K562 (cell line): Measurements from ENCODE around the gene RBM19. TPM values are rescaled to one million over a fixed set of nuclear protein-coding genes. Genes with fewer than 3 reads are reported as not detected.

Experiments used
- ATAC-seq: fragments of 200-7000 bp; cut with Tn5 transposase; 3 replicates; pipeline ENCODE4 v1.9.1; 2020; ENCODE audit warnings: moderate library complexity
- BruUV-seq: library from RNA; stranded (reverse); fragments of 400-500 nt; replicated peaks from 2 replicates; lab custom pipeline; 2021; lab: Mats Ljungman, UMichigan
- CTCF ChIA-PET: fragments of 300-600 bp; formaldehyde crosslinking; extraction: SDS; loops from one replicate; lab custom pipeline; 2021; ENCODE audit warnings: low intra/inter-chr PET ratio; lab: Yijun Ruan, JAX
- POLR2A ChIA-PET: fragments of 300-600, 350-650 bp; sonication (Branson Sonifier 250); formaldehyde crosslinking; extraction: SDS; loops from one replicate; lab custom pipeline; 2021; ENCODE audit warnings: antibody characterized with exemption, inconsistent platforms; lab: Yijun Ruan, JAX
- DNase-seq, 4 experiments: peaks; one replicate each; pipeline versions ENCODE4 v3.0.0 to v3.0.0-alpha.2; 2011 to 2018; ENCODE audit warnings: low spot score in 3 of 4, mixed read lengths in 3 of 4; ENCODE audit errors: extremely low read depth in 1 of 4
- FAIRE-seq: peaks from 2 replicates; lab custom pipeline; 2011; peaks lifted over from hg19 to GRCh38; lab: Jason Lieb, UNC
- H2AFZ ChIP-seq: 2 replicates; pipeline ENCODE4 v1.6.0; 2011; ENCODE audit warnings: low read depth, low read length, control low read depth, inconsistent platforms
- H3K27ac ChIP-seq: fragments of 200-600 bp; 3 replicates; pipeline ENCODE4 v1.8.0; 2011; ENCODE audit warnings: low read depth, mild to moderate bottlenecking, control low read depth, inconsistent platforms, low read length, moderate library complexity, mixed read lengths; ENCODE audit errors: extremely low read depth
- H3K27me3 ChIP-seq, 2 experiments: fragments of 300-600 bp in 1 of 2; 2 replicates in 1 of 2; 3 replicates in 1 of 2; pipeline versions ENCODE4 v1.6.0 to v1.8.0; 2011; ENCODE audit warnings: inconsistent platforms in 2 of 2, low read length in 2 of 2, mild to moderate bottlenecking in 1 of 2, mixed read lengths in 1 of 2, moderate library complexity in 1 of 2; ENCODE audit not compliant: control insufficient read depth in 2 of 2, insufficient read depth in 2 of 2
- H3K36me3 ChIP-seq: fragments of 300-600 bp; 3 replicates; pipeline ENCODE4 v1.8.0; 2011; ENCODE audit warnings: mild to moderate bottlenecking, low read length, inconsistent platforms; ENCODE audit not compliant: control insufficient read depth, insufficient read depth
- H3K4me1 ChIP-seq, 2 experiments: fragments of 200-600 bp in 1 of 2; replicated peaks in 1 of 2; 2 replicates in 1 of 2; 3 replicates in 1 of 2; pipeline versions ENCODE4 v1.5.1 to v1.8.0; 2011; ENCODE audit warnings: inconsistent platforms in 2 of 2, low read length in 2 of 2, mild to moderate bottlenecking in 1 of 2, mixed read lengths in 1 of 2, moderate library complexity in 1 of 2; ENCODE audit not compliant: control insufficient read depth in 2 of 2, insufficient read depth in 2 of 2
- H3K4me2 ChIP-seq: 2 replicates; pipeline ENCODE4 v1.6.1; 2011; ENCODE audit warnings: low read length, control low read depth, inconsistent platforms, mixed read lengths; ENCODE audit not compliant: insufficient read depth
- H3K4me3 ChIP-seq: fragments of 200-600 bp; sonication (generic), shearing (Covaris generic); 2 replicates; pipeline ENCODE4 v1.5.1; 2016; ENCODE audit warnings: control low read depth, inconsistent platforms
- H3K79me2 ChIP-seq: fragments of 200-600 bp; 3 replicates; pipeline ENCODE4 v1.8.0; 2011; ENCODE audit warnings: low read length, inconsistent platforms; ENCODE audit not compliant: control insufficient read depth, insufficient read depth
- H3K9ac ChIP-seq, 2 experiments: 2 replicates each; pipeline versions ENCODE4 v1.6.0 to v1.6.1; 2011; ENCODE audit warnings: low read depth in 2 of 2, low read length in 2 of 2, control low read depth in 1 of 2, inconsistent platforms in 1 of 2, mild to moderate bottlenecking in 1 of 2, mixed read lengths in 1 of 2; ENCODE audit not compliant: insufficient read depth in 1 of 2
- H3K9me1 ChIP-seq: one replicate; pipeline ENCODE4 v1.6.0; 2011; ENCODE audit warnings: inconsistent platforms, mild to moderate bottlenecking, low read length, moderate library complexity; ENCODE audit not compliant: control insufficient read depth, insufficient read depth
- H3K9me3 ChIP-seq: replicated peaks from 2 replicates; pipeline ENCODE4 v1.5.1; 2011; ENCODE audit warnings: low read depth, low read length, inconsistent platforms; ENCODE audit not compliant: control insufficient read depth, insufficient read depth
- H4K20me1 ChIP-seq: replicated peaks from 2 replicates; pipeline ENCODE4 v1.6.1; 2011; ENCODE audit warnings: low read length, inconsistent platforms, mixed read lengths; ENCODE audit not compliant: control insufficient read depth, insufficient read depth
- CTCF ChIP-seq, 3 experiments: IDR thresholded peaks in 2 of 3; conservative IDR thresholded peaks in 1 of 3; 2 replicates each; pipeline ENCODE4 v1.5.1; 2011 to 2012; ENCODE audit warnings: low read length in 3 of 3, mild to moderate bottlenecking in 3 of 3, control low read depth in 2 of 3, improper control_type of control experiment in 1 of 3, inconsistent platforms in 1 of 3, low read depth in 1 of 3, mixed read lengths in 1 of 3, moderate library complexity in 1 of 3; ENCODE audit not compliant: insufficient read depth in 2 of 3
- RAD21 ChIP-seq, 2 experiments: fragments of 250-450 bp in 1 of 2; fragments of 450-650 bp in 1 of 2; sonication (Bioruptor Pico) in 1 of 2; formaldehyde crosslinking in 1 of 2; IDR thresholded peaks in 1 of 2; conservative IDR thresholded peaks in 1 of 2; 2 replicates each; pipeline versions ENCODE4 v1.4.0 to v1.8.0; 2020 to 2022; ENCODE audit warnings: mild to moderate bottlenecking in 2 of 2, moderate library complexity in 1 of 2
- SMC3 ChIP-seq: conservative IDR thresholded peaks from 2 replicates; pipeline ENCODE4 v1.6.1; 2011; ENCODE audit warnings: low read depth, low read length, improper control_type of control experiment; ENCODE audit not compliant: insufficient read depth
- ZNF133 ChIP-seq: fragments of 250-450 bp; sonication (Bioruptor Pico); IDR thresholded peaks from 2 replicates; pipeline ENCODE4 v1.4.0; 2020; ENCODE audit warnings: mild to moderate bottlenecking
- WGBS: fragments of 100-300 bp; shearing (Covaris generic); methylation state at CpG from one replicate; pipeline ENCODE4 v1.1.6; 2016; ENCODE audit warnings: low coverage, mixed read lengths; ENCODE audit not compliant: insufficient coverage; ENCODE audit errors: missing lambda C conversion rate; 5-methylcytosine and 5-hydroxymethylcytosine counted together
- in situ Hi-C: fragments of 300-500 bp; cut with MboI; formaldehyde crosslinking; loops from 4 replicates; pipeline ENCODE4 v1.15.0; 2018; ENCODE audit warnings: inconsistent platforms, mixed read lengths
- intact Hi-C: fragments of 100-400 bp; cut with micrococcal nuclease; formaldehyde crosslinking; loops from 2 replicates; pipeline ENCODE4 v1.14.2; 2022
- polyA plus RNA-seq, 8 experiments: library from polyadenylated mRNA; depleted of rRNA in 4 of 8; stranded (reverse) in 5 of 8; unstranded in 3 of 8; fragments of >200 nt; fragmentation: Nextera tagmentation in 2 of 8; fragmentation: Illumina TruSeq in 1 of 8; extraction: Ambion mirVana in 2 of 8; extraction: Trizol in 1 of 8; gene quantifications; 2 replicates each; pipeline versions ENCODE4 v1.2.1 to v1.2.3, GENCODE V29; 2011 to 2014; ENCODE audit warnings: inconsistent platforms in 1 of 8, missing spikeins in 1 of 8
- total RNA-seq, 7 experiments: library from RNA; depleted of rRNA in 6 of 7; stranded (reverse); fragments of >200 nt in 6 of 7; fragmentation: Illumina TruSeq in 2 of 7; extraction: Trizol in 2 of 7; gene quantifications; 2 replicates each; pipeline versions ENCODE4 v1.2.1 to v1.2.3, GENCODE V29; 2011 to 2021; ENCODE audit warnings: low replicate concordance in 1 of 7

Gene RBM19
- total and polyA plus RNA-seq, 9 of the 15 experiments (the other 6 are each of a cell fraction or from before 2014, with no cell fraction given) = 16.0 to 58.4 (median 37.9) TPM

- Histone ChIP-seq H3K27ac (no peak overlapping the region), H3K36me3 (no peaks in the 10 kb centered on the region), H3K79me2 (no peaks in the 10 kb centered on the region), H3K4me1 (no peaks in the 10 kb centered on the region), H3K4me3 (no peak overlapping the region), H4K20me1 (no peaks in the 10 kb centered on the region)
- BruUV-seq = no TSS peak
- ATAC-seq = no peak
- POLR2A ChIA-PET = interaction anchor here (1.0 kb wide), 1 partner anchor 22 kb away, joined by 3 read pairs; no protein-coding TSS in a partner anchor
- CTCF ChIA-PET = no interaction called here
- peak; percentile 14 to 38 (median 29) for DNase-seq
- in situ Hi-C loops = loop anchor here (10.0 kb wide), 1 partner anchor 501 kb away; no protein-coding TSS in a partner anchor
- TF ChIP-seq RAD21 (CRISPR knock-in tag; conservative IDR thresholded peaks at IDR 0.05 in 1 of 2, IDR thresholded peaks at IDR 0.05 in 1 of 2) (peak in 1 of 2 experiments; percentile 47; a peak in 1 of 4 replicates), ZNF133 (CRISPR knock-in tag) (no peak), CTCF (IDR thresholded peaks at IDR 0.05 in 2 of 3, conservative IDR thresholded peaks at IDR 0.05 in 1 of 3; ENCODE audit: insufficient read depth in 2 of 3, low read depth in 1 of 3, low read length in 3 of 3) (peak; percentile 32 to 41 (median 41); a peak in 3 of 6 replicates), SMC3 (0 out of 2 replicates have a peak, but pooled peaks have one; percentile 14)
- TF ChIP-seq, all 486 proteins: peak for 3
- 0% methylated on average over 6 of the region's 6 CpGs for WGBS
- Histone ChIP-seq H3K9ac (no peak overlapping the region), H2AFZ (no peak overlapping the region), H3K27me3 (peaks cover 0 to 8% of the 10 kb centered on the region in 2 experiments; a peak in 2 of 5 replicates), H3K9me1 (no peaks in the 10 kb centered on the region), H3K9me3 (no peaks in the 10 kb centered on the region), H3K4me2 (no peak overlapping the region)
- peak; percentile 56 for FAIRE-seq
- intact Hi-C loops = no loop called here
These were observed 47.6 kb upstream of the RBM19 start for GRCh38 chr12:114013575-114014345.
